HUES6 (cell line): ENCODE measurements around the gene PHYKPL.
A peak's percentile ranks its signal among the peaks of the same experiment; 100 is the strongest.

Experiments used
- H3K27ac ChIP-seq: 2 replicates; pipeline ENCODE4 v1.7.0; 2013; ENCODE audit warnings: low read depth, mild to moderate bottlenecking, low read length, inconsistent platforms
- H3K27me3 ChIP-seq: 2 replicates; pipeline ENCODE4 v1.6.1; 2013; ENCODE audit warnings: low read length; ENCODE audit not compliant: control insufficient read depth, insufficient read depth
- H3K36me3 ChIP-seq: 2 replicates; pipeline ENCODE4 v1.6.1; 2013; ENCODE audit warnings: low read length; ENCODE audit not compliant: control insufficient read depth, insufficient read depth
- H3K4me1 ChIP-seq: 2 replicates; pipeline ENCODE4 v1.6.1; 2013; ENCODE audit warnings: low read length; ENCODE audit not compliant: control insufficient read depth, insufficient read depth
- H3K4me3 ChIP-seq: 2 replicates; pipeline ENCODE4 v1.5.1; 2013; ENCODE audit warnings: low read depth, low read length
- H3K9ac ChIP-seq: one replicate; pipeline ENCODE4 v1.6.1; 2013; ENCODE audit warnings: mild to moderate bottlenecking, low read length
- H3K9me3 ChIP-seq: 2 replicates; pipeline ENCODE4 v1.6.1; 2013; ENCODE audit warnings: low read depth, low read length; ENCODE audit not compliant: control insufficient read depth, insufficient read depth

Gene PHYKPL

DNA sequence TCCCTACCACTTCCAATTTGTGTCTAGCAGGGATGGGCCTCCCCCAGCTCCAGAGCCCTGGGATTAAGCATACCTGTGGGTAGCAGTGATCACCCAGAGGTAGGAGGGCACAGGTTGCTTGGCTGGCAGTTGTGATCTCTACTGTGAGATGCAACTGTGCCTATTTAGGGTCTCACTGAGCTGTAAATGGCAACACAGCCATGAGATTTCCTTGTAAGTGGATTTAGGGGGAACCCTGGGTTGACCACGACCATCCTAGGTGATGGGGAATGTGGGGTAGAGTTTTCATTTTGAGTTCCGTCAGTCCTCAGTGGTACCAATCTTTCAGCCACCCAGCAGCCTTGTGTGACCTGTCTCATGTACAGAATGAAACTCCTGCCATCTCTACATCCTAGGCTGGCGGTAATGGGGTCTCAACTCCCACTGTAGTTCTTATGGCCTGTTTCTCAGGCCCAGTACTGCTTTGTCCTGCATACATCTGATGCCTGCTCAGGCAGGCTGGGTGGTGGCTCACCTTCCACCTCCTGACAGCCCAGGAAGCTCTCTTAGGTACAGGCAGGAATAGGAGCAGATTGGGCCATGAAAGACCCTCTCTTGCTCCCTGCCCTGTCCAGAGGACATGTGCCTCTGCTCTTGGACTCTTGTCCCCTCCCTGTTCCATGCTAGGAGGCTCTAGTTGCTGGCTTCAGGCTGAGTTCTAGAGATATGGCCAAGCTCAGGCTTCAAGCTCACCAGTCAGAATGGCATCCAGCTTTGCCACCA is 20.2 kb downstream of the PHYKPL start:
- H3K36me3 ChIP-seq: peaks cover 99% of the 10 kb centered on the region
- H3K9ac ChIP-seq: no peak overlapping the region
- H3K27ac ChIP-seq: no peak overlapping the region
- H3K27me3 ChIP-seq: no peaks in the 10 kb centered on the region
- H3K4me1 ChIP-seq: no peaks in the 10 kb centered on the region; the same call in 1 of the 2 replicates
- H3K9me3 ChIP-seq: no peaks in the 10 kb centered on the region
- H3K4me3 ChIP-seq: no peak overlapping the region

DNA sequence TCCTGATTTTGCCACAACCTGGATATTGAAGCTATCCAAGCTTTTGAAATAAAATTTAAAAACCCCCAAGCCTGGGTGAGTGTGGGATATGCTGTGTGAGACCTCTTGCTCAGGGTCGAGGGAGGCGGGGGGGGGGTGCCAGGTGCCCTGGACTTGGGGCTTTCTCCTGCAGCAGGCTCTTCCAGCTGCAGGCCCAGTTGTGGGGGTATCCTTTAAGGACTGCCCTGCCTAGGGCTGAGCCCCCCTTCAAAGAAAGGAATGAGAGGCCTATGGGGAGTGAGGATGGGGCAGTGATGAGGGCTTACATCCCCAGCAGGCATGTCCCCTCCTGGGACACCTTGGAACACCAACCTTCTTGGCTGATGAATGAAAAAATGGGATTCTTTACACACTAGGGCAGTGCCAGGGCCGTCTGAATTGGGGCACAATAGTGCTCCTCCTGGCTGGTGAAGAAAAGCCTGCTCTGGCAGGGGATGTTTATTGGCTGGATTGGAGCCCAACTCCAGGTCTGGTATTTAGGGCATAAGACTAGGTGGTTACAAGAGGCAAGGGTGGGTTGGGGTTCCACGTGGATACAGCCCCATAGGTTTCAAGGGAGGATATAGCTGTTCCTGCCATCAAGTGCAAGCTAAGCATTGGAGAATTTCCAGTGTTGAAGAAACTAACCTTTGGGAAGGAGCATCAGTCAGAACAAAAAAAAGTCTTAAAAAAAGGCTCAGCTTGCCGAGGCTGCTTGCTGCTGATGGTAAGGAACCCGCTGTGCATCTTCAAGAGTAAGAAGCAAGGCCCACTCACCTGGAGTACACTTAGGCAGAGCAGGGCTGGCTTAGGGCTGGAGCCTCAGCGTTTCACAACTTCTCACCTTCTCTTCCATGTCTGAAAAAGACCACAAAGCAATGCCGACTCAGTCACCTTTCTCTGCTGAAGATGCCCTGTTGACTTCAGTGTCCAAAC is 21.2 kb downstream of the PHYKPL start:
- H3K4me3 ChIP-seq: no peak overlapping the region
- H3K9me3 ChIP-seq: no peaks in the 10 kb centered on the region
- H3K27me3 ChIP-seq: no peaks in the 10 kb centered on the region
- H3K27ac ChIP-seq: no peak overlapping the region
- peaks cover 100% of the 10 kb centered on the region for H3K36me3 ChIP-seq
- no peak overlapping the region for H3K9ac ChIP-seq
- H3K4me1 ChIP-seq: peaks cover 2% of the 10 kb centered on the region

- H3K36me3 ChIP-seq: peaks cover 100% of the 10 kb centered on the region
- H3K4me1 ChIP-seq: peaks cover 3% of the 10 kb centered on the region; the same call in 1 of the 2 replicates
- no peaks in the 10 kb centered on the region for H3K27me3 ChIP-seq
- no peaks in the 10 kb centered on the region for H3K9me3 ChIP-seq
- no peak overlapping the region for H3K27ac ChIP-seq
- no peak overlapping the region for H3K4me3 ChIP-seq
- H3K9ac ChIP-seq: no peak overlapping the region
Observed at GRCh38 chr5:178210686-178211085, 21.9 kb downstream of the PHYKPL start.

DNA sequence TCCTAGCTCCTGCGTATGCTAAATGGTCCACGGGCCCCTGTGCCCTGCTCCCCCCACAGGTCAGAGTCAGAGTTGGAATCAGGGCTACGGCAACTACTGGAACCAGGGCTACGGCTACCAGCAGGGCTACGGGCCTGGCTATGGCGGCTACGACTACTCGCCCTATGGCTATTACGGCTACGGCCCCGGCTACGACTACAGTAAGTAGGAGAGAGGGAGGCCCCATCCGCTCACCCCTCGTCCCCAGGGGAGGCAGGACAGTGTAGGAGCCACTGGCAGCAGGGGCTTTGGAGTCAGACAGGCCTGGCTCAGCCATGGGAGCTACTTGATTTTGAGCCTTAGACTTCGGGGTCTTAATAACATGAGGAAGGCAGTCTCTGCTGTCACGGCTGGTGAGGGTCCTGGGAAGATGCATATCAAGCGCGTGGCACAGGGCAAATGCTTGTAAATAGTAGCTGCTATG is 22.5 kb downstream of the PHYKPL start:
- no peaks in the 10 kb centered on the region for H3K9me3 ChIP-seq
- H3K27ac ChIP-seq: no peak overlapping the region
- H3K36me3 ChIP-seq: peaks cover 99% of the 10 kb centered on the region
- H3K4me3 ChIP-seq: no peak overlapping the region
- peaks cover 3% of the 10 kb centered on the region; the same call in 1 of the 2 replicates for H3K4me1 ChIP-seq
- no peaks in the 10 kb centered on the region for H3K27me3 ChIP-seq
- no peak overlapping the region for H3K9ac ChIP-seq

DNA sequence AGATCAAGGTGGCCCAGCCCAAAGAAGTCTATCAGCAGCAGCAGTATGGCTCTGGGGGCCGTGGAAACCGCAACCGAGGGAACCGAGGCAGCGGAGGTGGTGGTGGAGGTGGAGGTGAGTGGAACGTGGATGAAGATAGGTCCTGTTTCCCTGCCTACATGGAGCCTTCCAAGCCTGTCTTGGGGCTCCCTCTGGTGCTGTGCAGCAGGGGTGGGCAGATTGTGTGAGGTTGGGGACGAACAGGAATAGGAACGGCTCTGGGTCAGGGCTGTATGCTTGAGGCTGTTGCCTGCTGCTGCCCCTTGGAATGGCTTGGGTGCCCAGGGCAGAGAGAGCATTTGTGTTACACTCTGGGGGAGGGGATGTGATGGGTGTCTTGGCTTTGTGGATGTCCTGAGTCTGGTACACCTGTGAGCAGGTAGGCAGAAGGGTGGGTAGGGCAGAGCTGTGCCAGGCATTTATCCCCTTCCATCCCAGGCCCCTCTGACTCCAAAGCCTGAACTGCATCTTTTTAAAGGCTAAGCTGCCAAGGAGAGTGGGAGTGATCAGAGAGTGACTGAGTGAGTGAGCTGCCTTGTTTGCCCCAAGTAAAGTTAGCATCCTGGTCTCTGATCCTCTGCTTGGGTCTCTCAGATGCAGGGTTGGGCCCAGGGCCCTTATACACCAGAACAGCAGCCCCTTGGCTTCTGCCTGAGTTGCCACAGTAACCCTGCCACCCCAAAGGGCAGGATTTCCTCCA is 23.1 kb downstream of the PHYKPL start:
- Histone ChIP-seq H3K36me3 (peaks cover 93% of the 10 kb centered on the region), H3K4me3 (no peak overlapping the region), H3K27ac (no peak overlapping the region), H3K4me1 (peaks cover 3% of the 10 kb centered on the region; the same call in 1 of the 2 replicates), H3K9ac (no peak overlapping the region), H3K27me3 (no peaks in the 10 kb centered on the region), H3K9me3 (no peaks in the 10 kb centered on the region)

- H3K9ac ChIP-seq: no peak overlapping the region
- peaks cover 85% of the 10 kb centered on the region for H3K36me3 ChIP-seq
Observed at GRCh38 chr5:178208540-178209227, 23.9 kb downstream of the PHYKPL start.

DNA sequence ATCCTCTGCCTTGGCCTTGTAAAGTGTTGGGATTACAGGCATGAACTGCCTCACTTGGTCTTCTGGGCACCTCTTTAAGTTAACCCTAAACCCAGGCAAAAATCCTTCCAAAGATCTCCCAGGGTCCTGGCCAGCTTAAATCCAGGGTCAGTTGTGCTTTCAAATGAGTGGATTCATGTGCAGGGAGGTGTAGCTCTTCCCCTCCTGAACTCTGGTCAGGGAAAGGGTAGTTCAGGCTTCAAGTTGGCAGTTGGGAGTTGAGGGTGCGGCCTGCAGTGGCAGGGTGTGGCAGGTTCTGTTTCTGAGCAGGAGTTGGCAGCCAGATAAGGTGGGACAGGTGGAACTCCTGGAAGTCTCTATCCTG is 24.7 kb downstream of the PHYKPL start:
- Histone ChIP-seq H3K9ac (no peak overlapping the region), H3K4me3 (no peak overlapping the region)

More at GRCh38 chr5:178208540-178209227, 23.9 kb downstream of the PHYKPL start:
- Histone ChIP-seq H3K27me3 (no peaks in the 10 kb centered on the region), H3K4me1 (peaks cover 3% of the 10 kb centered on the region; the same call in 1 of the 2 replicates), H3K9me3 (no peaks in the 10 kb centered on the region), H3K27ac (no peak overlapping the region), H3K4me3 (no peak overlapping the region)

DNA sequence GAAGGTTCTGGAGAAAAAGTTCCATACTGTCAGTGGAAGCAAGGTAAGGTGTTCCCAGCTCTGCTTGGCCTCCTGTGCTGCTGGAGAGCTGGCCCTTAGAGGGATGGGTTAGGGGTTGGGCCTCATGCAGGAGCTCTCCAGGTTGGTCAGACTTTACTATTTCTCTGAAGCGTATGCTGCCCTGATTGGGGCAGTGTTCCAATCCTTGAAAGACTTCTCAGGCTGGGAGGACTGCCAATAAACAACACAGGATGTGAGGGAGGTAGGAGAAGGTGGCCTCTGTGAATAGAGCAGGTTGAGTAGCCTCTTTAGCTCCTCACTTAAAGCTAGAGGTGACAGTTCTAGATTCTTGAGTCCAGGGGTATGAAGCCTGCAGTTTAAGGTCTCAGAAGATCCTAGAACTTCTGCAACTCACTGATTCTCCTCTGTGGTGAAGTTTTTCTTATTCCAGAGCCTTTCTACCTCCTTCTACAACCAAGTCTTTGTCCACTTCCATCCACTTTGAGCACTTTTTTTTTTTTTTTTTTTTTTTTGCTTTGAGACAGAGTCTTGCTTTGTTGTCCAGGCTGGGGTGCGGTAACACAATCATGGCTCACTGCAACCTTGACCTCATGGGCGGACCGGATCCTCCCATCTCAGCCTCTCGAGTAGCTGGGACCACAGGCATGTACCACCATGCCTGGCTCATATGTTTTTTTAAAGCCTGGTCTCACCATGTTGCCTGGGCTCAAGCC is 25.3 kb downstream of the PHYKPL start:
- peaks cover 3% of the 10 kb centered on the region; the same call in 1 of the 2 replicates for H3K4me1 ChIP-seq
- H3K9me3 ChIP-seq: no peaks in the 10 kb centered on the region
- no peak overlapping the region for H3K9ac ChIP-seq
- peak overlapping the region; percentile 78 for H3K4me3 ChIP-seq
- no peaks in the 10 kb centered on the region for H3K27me3 ChIP-seq
- no peak overlapping the region for H3K27ac ChIP-seq
- peaks cover 72% of the 10 kb centered on the region for H3K36me3 ChIP-seq

More for the DNA sequence above, 24.7 kb downstream of the PHYKPL start:
- H3K36me3 ChIP-seq: peaks cover 77% of the 10 kb centered on the region
- no peak overlapping the region for H3K27ac ChIP-seq
- no peaks in the 10 kb centered on the region for H3K9me3 ChIP-seq
- peaks cover 3% of the 10 kb centered on the region; the same call in 1 of the 2 replicates for H3K4me1 ChIP-seq
- no peaks in the 10 kb centered on the region for H3K27me3 ChIP-seq

- peak overlapping the region; percentile 78 for H3K4me3 ChIP-seq
- H3K27me3 ChIP-seq: no peaks in the 10 kb centered on the region
- H3K9ac ChIP-seq: peak overlapping the region; percentile 96
- no peaks in the 10 kb centered on the region for H3K9me3 ChIP-seq
- H3K36me3 ChIP-seq: peaks cover 62% of the 10 kb centered on the region
- peaks cover 3% of the 10 kb centered on the region; the same call in 1 of the 2 replicates for H3K4me1 ChIP-seq
- H3K27ac ChIP-seq: no peak overlapping the region
Observed at GRCh38 chr5:178206166-178207101, 26.2 kb downstream of the PHYKPL start.
